H1 (cell line): ENCODE data around the gene BOLL. TPM values are rescaled to one million over a fixed set of nuclear protein-coding genes. Genes with fewer than 3 reads are reported as not detected.

ENCODE experiments used
- CTCF ChIA-PET: fragments of 300-600 bp; sonication (Branson Sonifier 250); formaldehyde crosslinking; loops from one replicate; lab custom pipeline; 2021; ENCODE audit not compliant: partially characterized antibody; lab: Charles Lee
- POLR2A ChIA-PET: fragments of 300-600 bp; sonication (Branson Sonifier 250); formaldehyde crosslinking; loops from one replicate; lab custom pipeline; 2021; ENCODE audit warnings: inconsistent platforms; ENCODE audit not compliant: partially characterized antibody; lab: Charles Lee
- DNase-seq, 2 experiments: peaks; one replicate each; pipeline versions ENCODE4 v3.0.0 to v3.0.0-alpha.2; 2010 to 2022; ENCODE audit warnings: low spot score in 2 of 2, low read depth in 1 of 2, mixed read lengths in 1 of 2
- FAIRE-seq: peaks from 2 replicates; lab custom pipeline; 2011; peaks lifted over from hg19 to GRCh38; lab: Jason Lieb, UNC
- H2AFZ ChIP-seq: 2 replicates; pipeline ENCODE4 v1.8.1; 2012; ENCODE audit warnings: low read length, inconsistent platforms
- H2AK5ac ChIP-seq: 2 replicates; pipeline ENCODE4 v1.6.1; 2013; ENCODE audit warnings: low read depth, low read length
- H2BK120ac ChIP-seq: replicated peaks from 2 replicates; pipeline ENCODE3; 2013; ENCODE audit warnings: low read depth, low read length, inconsistent platforms
- H2BK12ac ChIP-seq: 2 replicates; pipeline ENCODE4 v1.6.1; 2013; ENCODE audit warnings: low read depth, low read length
- H2BK15ac ChIP-seq: 2 replicates; pipeline ENCODE4 v1.6.1; 2013; ENCODE audit warnings: low read length
- H2BK20ac ChIP-seq: 2 replicates; pipeline ENCODE4 v1.6.1; 2013; ENCODE audit warnings: low read length
- H2BK5ac ChIP-seq: 2 replicates; pipeline ENCODE4 v1.6.1; 2013; ENCODE audit warnings: low read depth, low read length
- H3K14ac ChIP-seq: 2 replicates; pipeline ENCODE4 v1.6.1; 2013; ENCODE audit warnings: inconsistent platforms; ENCODE audit not compliant: insufficient read length
- H3K18ac ChIP-seq: 2 replicates; pipeline ENCODE4 v1.6.1; 2013; ENCODE audit warnings: low read length; ENCODE audit errors: extremely low read depth
- H3K23ac ChIP-seq: 2 replicates; pipeline ENCODE4 v1.6.1; 2013; ENCODE audit warnings: inconsistent platforms; ENCODE audit not compliant: insufficient read length
- H3K23me2 ChIP-seq: 2 replicates; pipeline ENCODE4 v1.6.1; 2013; ENCODE audit warnings: low read depth, low read length
- H3K27ac ChIP-seq: 2 replicates; pipeline ENCODE4 v1.6.1; 2011; ENCODE audit warnings: low read depth, low read length, inconsistent platforms
- H3K27me3 ChIP-seq, 4 experiments: replicated peaks in 1 of 4; 1 replicate in 1 of 4; 2 replicates in 3 of 4; pipeline versions ENCODE4 v1.6.1 to v1.8.1; 2011 to 2013; ENCODE audit warnings: low read length in 3 of 4, mild to moderate bottlenecking in 3 of 4, inconsistent platforms in 2 of 4, mixed read lengths in 2 of 4, moderate library complexity in 1 of 4; ENCODE audit not compliant: control insufficient read depth in 3 of 4, insufficient read depth in 3 of 4; ENCODE audit errors: extremely low read depth in 1 of 4
- H3K36me3 ChIP-seq, 4 experiments: 2 replicates each; pipeline versions ENCODE4 v1.6.1 to v1.8.1; 2011 to 2013; ENCODE audit warnings: mild to moderate bottlenecking in 4 of 4, low read length in 3 of 4, moderate library complexity in 2 of 4, control low read depth in 1 of 4, inconsistent platforms in 1 of 4; ENCODE audit not compliant: insufficient read depth in 4 of 4, control insufficient read depth in 2 of 4
- H3K4ac ChIP-seq: replicated peaks from 2 replicates; pipeline ENCODE3; 2013; ENCODE audit warnings: low read length, low read depth, mixed read lengths, inconsistent platforms; ENCODE audit not compliant: insufficient read length
- H3K4me1 ChIP-seq, 4 experiments: replicated peaks in 1 of 4; 1 replicate in 1 of 4; 2 replicates in 3 of 4; pipeline versions ENCODE4 v1.6.1 to v1.8.1; 2011 to 2013; ENCODE audit warnings: low read length in 3 of 4, inconsistent platforms in 2 of 4, mixed read lengths in 1 of 4; ENCODE audit not compliant: insufficient read depth in 4 of 4, control insufficient read depth in 3 of 4
- H3K4me2 ChIP-seq, 2 experiments: 2 replicates each; pipeline versions ENCODE4 v1.6.1 to v1.8.1; 2011 to 2013; ENCODE audit warnings: low read depth in 2 of 2, low read length in 2 of 2, control low read depth in 1 of 2, inconsistent platforms in 1 of 2, mild to moderate bottlenecking in 1 of 2; ENCODE audit not compliant: insufficient read depth in 1 of 2
- H3K4me3 ChIP-seq, 4 experiments: fragments of 200-600, 300-600 bp in 1 of 4; sonication (generic), shearing (Covaris generic), sonication (Bioruptor Twin) in 1 of 4; 2 replicates each; pipeline versions ENCODE4 v1.5.1 to v1.8.1; 2011 to 2016; ENCODE audit warnings: low read length in 4 of 4, low read depth in 3 of 4, control low read depth in 2 of 4, inconsistent platforms in 2 of 4, mild to moderate bottlenecking in 2 of 4, mixed read lengths in 1 of 4, moderate library complexity in 1 of 4; ENCODE audit not compliant: insufficient read depth in 2 of 4; ENCODE audit errors: extremely low read depth in 1 of 4
- H3K56ac ChIP-seq: replicated peaks from 2 replicates; pipeline ENCODE3; 2013; ENCODE audit warnings: low read depth, mild to moderate bottlenecking, mixed read lengths, low read length, inconsistent platforms; ENCODE audit not compliant: insufficient read length
- H3K79me1 ChIP-seq: 2 replicates; pipeline ENCODE4 v1.6.1; 2013; ENCODE audit warnings: low read depth, low read length, control low read depth
- H3K79me2 ChIP-seq, 2 experiments: 2 replicates each; pipeline versions ENCODE4 v1.6.1 to v1.8.1; 2012 to 2013; ENCODE audit warnings: low read length in 2 of 2, mild to moderate bottlenecking in 2 of 2, inconsistent platforms in 1 of 2; ENCODE audit not compliant: insufficient read depth in 2 of 2, control insufficient read depth in 1 of 2
- H3K9ac ChIP-seq, 4 experiments: replicated peaks in 1 of 4; 1 replicate in 1 of 4; 2 replicates in 3 of 4; pipeline versions ENCODE4 v1.6.1 to v1.8.1; 2011 to 2013; ENCODE audit warnings: low read depth in 3 of 4, low read length in 3 of 4, control low read depth in 2 of 4, mild to moderate bottlenecking in 2 of 4, moderate library complexity in 2 of 4, inconsistent platforms in 1 of 4; ENCODE audit errors: extremely low read depth in 1 of 4
- H3K9me3 ChIP-seq, 2 experiments: 2 replicates each; pipeline versions ENCODE4 v1.6.1 to v1.8.1; 2012 to 2013; ENCODE audit warnings: mild to moderate bottlenecking in 2 of 2, moderate library complexity in 2 of 2, control low read depth in 1 of 2, inconsistent platforms in 1 of 2, low read depth in 1 of 2, low read length in 1 of 2, mixed read lengths in 1 of 2; ENCODE audit not compliant: insufficient read depth in 2 of 2
- H4K20me1 ChIP-seq, 2 experiments: replicated peaks in 1 of 2; 2 replicates each; pipeline versions ENCODE3 to v1.8.1; 2011 to 2013; ENCODE audit warnings: inconsistent platforms in 2 of 2, low read length in 2 of 2, mild to moderate bottlenecking in 1 of 2; ENCODE audit not compliant: insufficient read depth in 2 of 2, control insufficient read depth in 1 of 2
- H4K5ac ChIP-seq: 2 replicates; pipeline ENCODE4 v1.6.1; 2013; ENCODE audit warnings: low read length, low read depth, mixed read lengths, inconsistent platforms; ENCODE audit not compliant: insufficient read length
- H4K8ac ChIP-seq: 2 replicates; pipeline ENCODE4 v1.8.0; 2013; ENCODE audit warnings: mild to moderate bottlenecking, moderate library complexity, low read length, inconsistent platforms; ENCODE audit not compliant: insufficient read depth; ENCODE audit errors: extremely low read depth
- H4K91ac ChIP-seq: replicated peaks from 2 replicates; pipeline ENCODE3; 2013; ENCODE audit warnings: low read length, mixed read lengths, inconsistent platforms; ENCODE audit not compliant: insufficient read length
- CBX5 ChIP-seq: fragments of 300-800, 300-1000 bp; sonication (generic); IDR thresholded peaks from 2 replicates; pipeline ENCODE4 v1.7.1; 2016; ENCODE audit warnings: antibody characterized with exemption, low read length, low read depth
- EZH2 ChIP-seq: fragments of 200-600 bp; sonication (generic); IDR thresholded peaks from 2 replicates; pipeline ENCODE4 v1.7.1; 2012; ENCODE audit warnings: low read depth, mild to moderate bottlenecking, moderate library complexity, low read length, inconsistent platforms; ENCODE audit not compliant: severe bottlenecking
- HDAC2 ChIP-seq, 2 experiments: fragments of 300-600 bp in 1 of 2; sonication (generic) in 1 of 2; IDR thresholded peaks; 2 replicates each; pipeline ENCODE4 v1.6.1; 2011 to 2012; ENCODE audit warnings: low read depth in 2 of 2, low read length in 2 of 2, mild to moderate bottlenecking in 2 of 2, moderate library complexity in 2 of 2, borderline replicate concordance in 1 of 2, inconsistent platforms in 1 of 2
- POLR2A ChIP-seq, 2 experiments: IDR thresholded peaks; 1 replicate in 1 of 2; 2 replicates in 1 of 2; pipeline ENCODE4 v1.6.1; 2011; ENCODE audit warnings: low read depth in 2 of 2, low read length in 2 of 2, mild to moderate bottlenecking in 2 of 2; ENCODE audit errors: control extremely low read depth in 1 of 2
- WGBS, 2 experiments: shearing (Covaris generic) in 1 of 2; methylation state at CpG; one replicate each; pipeline versions ENCODE4 v1.1.6 to v1.1.7; 2013 to 2015; ENCODE audit warnings: low lambda C conversion rate in 2 of 2, mixed read lengths in 2 of 2, inconsistent platforms in 1 of 2, low coverage in 1 of 2, missing lambda C conversion rate in 1 of 2; ENCODE audit not compliant: insufficient replicate concordance in 2 of 2, insufficient coverage in 1 of 2, insufficient read length in 1 of 2; ENCODE audit errors: extremely low coverage in 1 of 2, missing lambda C conversion rate in 1 of 2; 5-methylcytosine and 5-hydroxymethylcytosine counted together
- polyA plus RNA-seq, 7 experiments: library from polyadenylated mRNA; depleted of rRNA in 3 of 7; stranded (reverse) in 5 of 7; unstranded in 2 of 7; fragments of >200 nt in 5 of 7; fragments of 200-250 nt in 2 of 7; gene quantifications; 1 replicate in 5 of 7; 2 replicates in 1 of 7; 4 replicates in 1 of 7; pipeline versions ENCODE4 v1.2.1 to v1.2.3, GENCODE V29; 2011 to 2013; ENCODE audit warnings: missing spikeins in 2 of 7, mixed read lengths in 2 of 7
- total RNA-seq: library from RNA; stranded (reverse); fragmentation: NEBNext Ultra II Directional; extraction: Animal tissue kit (Norgen Biotek cat#: 25700); gene quantifications from 2 replicates; pipeline ENCODE4 v1.2.1, GENCODE V29; 2021

Gene BOLL
- total and polyA plus RNA-seq, 2 of the 8 experiments (the other 6 are each of a cell fraction or from before 2014, with no cell fraction given) = not detected

- Histone ChIP-seq H2BK5ac (no peak overlapping the region), H2BK120ac (no peak overlapping the region), H2BK12ac (no peak overlapping the region), H3K4me2 (peak overlapping the region; percentile 78 to 88), H2AFZ (peak overlapping the region; percentile 100), H3K9me3 (no peaks in the 10 kb centered on the region), H4K91ac (no peak overlapping the region), H3K27ac (no peak overlapping the region), H3K79me1 (peaks cover 7% of the 10 kb centered on the region), H4K8ac (no peak overlapping the region), H2AK5ac (no peak overlapping the region), H3K79me2 (peaks cover 21 to 41% of the 10 kb centered on the region in 2 experiments), H2BK15ac (no peak overlapping the region), H3K36me3 (peaks cover 0 to 8% (median 0%) of the 10 kb centered on the region in 4 experiments; a peak in 2 of 8 replicates), H3K18ac (peak overlapping the region; percentile 56; the same call in 1 of the 2 replicates), H2BK20ac (no peak overlapping the region), H3K9ac (peak overlapping the region; percentile 64 to 92 (median 74)), H4K20me1 (peaks cover 14 to 24% of the 10 kb centered on the region in 2 experiments), H3K4me3 (peak overlapping the region; percentile 35 to 92 (median 62); a peak in 6 of 8 replicates), H3K4ac (no peak overlapping the region), H3K23ac (no peak overlapping the region), H3K56ac (peak overlapping the region; percentile 37), H3K27me3 (no peaks in the 10 kb centered on the region; a peak in 1 of 7 replicates), H3K4me1 (peaks cover 0 to 7% (median 5%) of the 10 kb centered on the region in 4 experiments; a peak in 4 of 7 replicates), H4K5ac (peak overlapping the region; percentile 61), H3K23me2 (peaks cover 22% of the 10 kb centered on the region), H3K14ac (peak overlapping the region; percentile 89)
- FAIRE-seq (no peak), DNase-seq (no peak)
- 10% methylated on average over 5 of the region's 5 CpGs; no CpG with 5 or more reads in 1 of the 2 experiments for WGBS, 2 experiments
- CTCF ChIA-PET = interaction anchor here (0.7 to 1.3 kb wide), 2 partner anchors 74 to 206 kb away, joined by 3 read pairs; no protein-coding TSS in a partner anchor
- TF ChIP-seq POLR2A (IDR thresholded peaks at IDR 0.05; ENCODE audit: control extremely low read depth in 1 of 2, low read depth in 2 of 2, low read length in 2 of 2) (no peak), HDAC2 (IDR thresholded peaks at IDR 0.05; ENCODE audit: borderline replicate concordance in 1 of 2, low read depth in 2 of 2, low read length in 2 of 2) (no peak), EZH2 (no peak), CBX5 (no peak)
- POLR2A ChIA-PET = interaction anchor here (0.6 to 2.8 kb wide), 3 partner anchors 22 to 205 kb away, joined by 4 to 26 read pairs (median 6); partner anchors contain the start of genes HSPD1, HSPE1 and MOB4
Measured at GRCh38 chr2:197704434-197705120, 80.5 kb downstream of the BOLL start.
